Transverse colon (tissue), 4 donors: ENCODE data around the gene EPHA1. TPM values are rescaled to one million over a fixed set of nuclear protein-coding genes. Genes with fewer than 3 reads are reported as not detected.

Experiments used
- DNase-seq: peaks from one replicate; pipeline ENCODE4 v3.0.0-alpha.2; 2019
- H3K27ac ChIP-seq, 4 donors: fragments of 200-600 bp; sonication (generic); 2 replicates each; pipeline ENCODE4 v1.5.1; 2016 to 2018; ENCODE audit warnings: inconsistent platforms in 4 of 4
- H3K27me3 ChIP-seq: fragments of 200-600 bp; sonication (generic); 2 replicates; pipeline ENCODE4 v1.5.1; 2017; ENCODE audit warnings: inconsistent platforms
- H3K36me3 ChIP-seq, 4 donors: fragments of 200-600 bp; sonication (generic); 2 replicates each; pipeline ENCODE4 v1.5.1; 2017 to 2019; ENCODE audit warnings: inconsistent platforms in 4 of 4
- H3K4me1 ChIP-seq, 4 donors: fragments of 200-600 bp; sonication (generic); 2 replicates each; pipeline ENCODE4 v1.5.1; 2017 to 2020; ENCODE audit warnings: inconsistent platforms in 4 of 4
- H3K4me3 ChIP-seq, 4 donors: fragments of 200-600 bp; sonication (generic); 1 replicate in 1 of 4; 2 replicates in 3 of 4; pipeline versions ENCODE4 v1.5.1 to v1.6.1; 2017 to 2019; ENCODE audit warnings: inconsistent platforms in 4 of 4
- H3K9me3 ChIP-seq, 2 donors: fragments of 200-600 bp; sonication (generic); 2 replicates each; pipeline ENCODE4 v1.5.1; 2017 to 2019; ENCODE audit warnings: inconsistent platforms in 2 of 2
- EP300 ChIP-seq: sonication (generic); formaldehyde crosslinking; IDR thresholded peaks from one replicate; pipeline ENCODE4 v1.6.1; 2017; ENCODE audit warnings: antibody characterized with exemption, low read depth
- POLR2A ChIP-seq: fragments of 450-650 bp; IDR thresholded peaks from one replicate; pipeline ENCODE4 v1.6.1; 2016; ENCODE audit warnings: antibody characterized with exemption, mild to moderate bottlenecking, moderate library complexity
- POLR2AphosphoS5 ChIP-seq, 3 donors: sonication (generic); formaldehyde crosslinking; IDR thresholded peaks; one replicate each; pipeline ENCODE4 v1.6.1; 2016; ENCODE audit warnings: antibody characterized with exemption in 3 of 3
- WGBS, 2 donors: methylation state at CpG; one replicate each; pipeline ENCODE4 v1.1.5; 2018; ENCODE audit warnings: low coverage in 1 of 2; 5-methylcytosine and 5-hydroxymethylcytosine counted together
- in situ Hi-C, 4 donors: fragments of 200-750 bp; cut with MboI; loops; one replicate each; pipeline versions ENCODE4 v1.15.0 to v1.15.1; 2017; ENCODE audit warnings: low sequenced_read_pairs in 3 of 4, low pct_ligation_motif_present in 1 of 4, low pct_unique_long_range_greater_than_20kb in 1 of 4
- intact Hi-C: fragments of 100-400 bp; cut with DNase I; formaldehyde crosslinking; loops from one replicate; pipeline ENCODE4 v1.15.1; 2023; ENCODE audit warnings: low total_unique reads
- total RNA-seq, 4 donors: library from RNA; depleted of rRNA; stranded (reverse); fragments of >200 nt; gene quantifications; one replicate each; pipeline ENCODE4 v1.1.0, GENCODE V29; 2016
- TF ChIP-seq, protein P1 (sequence below), 5 experiments: fragments of 200-600 bp in 3 of 5; fragments of 450-650 bp in 2 of 5; sonication (generic) in 3 of 5; IDR thresholded peaks; 1 replicate in 2 of 5; 2 replicates in 3 of 5; pipeline ENCODE4 v1.5.1; 2016 to 2017; ENCODE audit warnings: antibody characterized with exemption in 5 of 5, inconsistent platforms in 3 of 5, mild to moderate bottlenecking in 2 of 5, moderate library complexity in 1 of 5

EPHA1 gene
- total RNA-seq, 4 donors from 2014 or later, result 21.1 to 29.9 (median 24.8) TPM

DNA sequence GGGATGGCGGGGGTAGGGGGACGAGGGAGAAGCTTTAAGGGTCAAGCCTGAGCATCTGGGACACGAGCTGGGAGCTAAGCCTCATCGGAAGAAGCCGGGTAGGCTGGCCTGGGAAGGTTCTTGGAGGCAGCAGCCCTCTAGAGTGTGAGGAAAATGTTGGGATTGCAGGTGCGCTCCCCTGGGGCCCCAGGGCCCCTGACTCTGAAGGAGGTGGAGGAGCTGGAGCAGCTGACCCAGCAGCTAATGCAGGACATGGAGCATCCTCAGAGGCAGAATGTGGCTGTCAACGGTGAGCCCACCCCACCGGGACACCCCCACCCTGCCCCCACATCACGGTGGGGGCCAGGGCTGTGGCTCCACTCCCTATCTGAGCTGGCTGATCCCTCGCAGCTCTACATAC, 20.6 kb downstream of the EPHA1 start:
- intact Hi-C loops, result no loop called here
- in situ Hi-C loops, result no loop called here
- TF ChIP-seq EP300, result no peak

DNA sequence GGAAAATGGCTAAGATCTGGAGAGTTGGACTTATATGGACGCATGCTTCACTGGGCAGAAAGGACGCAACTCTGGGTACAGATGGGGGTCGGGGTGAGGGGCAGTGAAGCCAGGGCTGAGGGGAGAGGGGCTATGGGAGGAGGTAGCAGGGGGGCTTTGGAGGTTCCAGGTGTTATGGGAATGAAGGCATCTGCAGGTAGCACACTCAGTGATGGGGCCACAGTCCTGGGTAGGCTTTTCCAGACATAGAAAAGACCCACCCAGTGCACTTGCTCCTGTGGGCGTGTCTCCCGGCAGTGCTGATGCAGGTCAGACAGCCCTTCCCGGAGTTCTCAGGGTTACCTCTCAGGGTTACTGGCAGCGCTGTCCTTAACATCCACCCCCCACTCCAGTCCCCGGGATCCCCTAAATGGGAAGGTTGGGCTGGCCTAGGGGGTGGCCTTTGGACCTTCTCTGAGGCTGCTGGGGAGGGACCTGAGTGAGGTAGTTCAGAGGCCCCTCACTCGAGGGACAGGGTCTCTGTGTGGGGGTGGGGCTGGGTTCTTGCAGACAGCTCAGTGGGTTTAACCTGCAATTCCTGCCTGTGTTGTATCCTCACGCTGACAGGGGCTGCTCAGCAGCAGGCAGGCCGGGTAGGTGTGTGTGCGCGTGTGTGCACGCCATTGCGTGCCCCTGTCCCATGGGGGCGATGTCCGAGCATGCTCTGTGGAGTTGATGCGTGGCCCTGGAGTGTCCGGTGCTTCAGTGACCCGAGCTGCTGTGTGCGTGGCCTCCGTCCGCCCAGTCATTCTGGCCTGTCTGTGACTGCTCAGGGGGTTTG, 21.3 kb downstream of the EPHA1 start:
- in situ Hi-C loops (no loop called here), intact Hi-C loops (no loop called here)
- H3K36me3 ChIP-seq, result peaks cover 0 to 6% (median 0%) of the 10 kb centered on the region in 4 donors
- no peak for DNase-seq
- no peaks in the 10 kb centered on the region for H3K27me3 ChIP-seq
- peaks cover 25 to 68% (median 50%) of the 10 kb centered on the region in 4 donors for H3K4me1 ChIP-seq
- no peak overlapping the region for H3K4me3 ChIP-seq
- WGBS, 2 donors, result 33 to 85% methylated on average over 2 to 21 of the region's 23 CpGs
- TF ChIP-seq, protein P1, sequence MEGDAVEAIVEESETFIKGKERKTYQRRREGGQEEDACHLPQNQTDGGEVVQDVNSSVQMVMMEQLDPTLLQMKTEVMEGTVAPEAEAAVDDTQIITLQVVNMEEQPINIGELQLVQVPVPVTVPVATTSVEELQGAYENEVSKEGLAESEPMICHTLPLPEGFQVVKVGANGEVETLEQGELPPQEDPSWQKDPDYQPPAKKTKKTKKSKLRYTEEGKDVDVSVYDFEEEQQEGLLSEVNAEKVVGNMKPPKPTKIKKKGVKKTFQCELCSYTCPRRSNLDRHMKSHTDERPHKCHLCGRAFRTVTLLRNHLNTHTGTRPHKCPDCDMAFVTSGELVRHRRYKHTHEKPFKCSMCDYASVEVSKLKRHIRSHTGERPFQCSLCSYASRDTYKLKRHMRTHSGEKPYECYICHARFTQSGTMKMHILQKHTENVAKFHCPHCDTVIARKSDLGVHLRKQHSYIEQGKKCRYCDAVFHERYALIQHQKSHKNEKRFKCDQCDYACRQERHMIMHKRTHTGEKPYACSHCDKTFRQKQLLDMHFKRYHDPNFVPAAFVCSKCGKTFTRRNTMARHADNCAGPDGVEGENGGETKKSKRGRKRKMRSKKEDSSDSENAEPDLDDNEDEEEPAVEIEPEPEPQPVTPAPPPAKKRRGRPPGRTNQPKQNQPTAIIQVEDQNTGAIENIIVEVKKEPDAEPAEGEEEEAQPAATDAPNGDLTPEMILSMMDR (IDR thresholded peaks at IDR 0.05), result no peak
- TF ChIP-seq POLR2A, result no peak
- H3K9me3 ChIP-seq, result no peaks in the 10 kb centered on the region
- H3K27ac ChIP-seq, result peak overlapping the region; percentile 93 to 99 (median 98)

More for the DNA sequence above, 20.6 kb downstream of the EPHA1 start:
- H3K36me3 ChIP-seq, result peaks cover 0 to 6% (median 0%) of the 10 kb centered on the region in 4 donors
- no peaks in the 10 kb centered on the region for H3K27me3 ChIP-seq
- H3K4me3 ChIP-seq, result no peak overlapping the region
- 83% methylated on average over 8 of the region's 10 CpGs; no CpG with 5 or more reads in 1 of the 2 donors for WGBS, 2 donors
- H3K27ac ChIP-seq, result peak overlapping the region; percentile 93 to 99 (median 98)
- H3K4me1 ChIP-seq, result peaks cover 25 to 69% (median 48%) of the 10 kb centered on the region in 4 donors
- no peak for DNase-seq
- H3K9me3 ChIP-seq, result no peaks in the 10 kb centered on the region

DNA sequence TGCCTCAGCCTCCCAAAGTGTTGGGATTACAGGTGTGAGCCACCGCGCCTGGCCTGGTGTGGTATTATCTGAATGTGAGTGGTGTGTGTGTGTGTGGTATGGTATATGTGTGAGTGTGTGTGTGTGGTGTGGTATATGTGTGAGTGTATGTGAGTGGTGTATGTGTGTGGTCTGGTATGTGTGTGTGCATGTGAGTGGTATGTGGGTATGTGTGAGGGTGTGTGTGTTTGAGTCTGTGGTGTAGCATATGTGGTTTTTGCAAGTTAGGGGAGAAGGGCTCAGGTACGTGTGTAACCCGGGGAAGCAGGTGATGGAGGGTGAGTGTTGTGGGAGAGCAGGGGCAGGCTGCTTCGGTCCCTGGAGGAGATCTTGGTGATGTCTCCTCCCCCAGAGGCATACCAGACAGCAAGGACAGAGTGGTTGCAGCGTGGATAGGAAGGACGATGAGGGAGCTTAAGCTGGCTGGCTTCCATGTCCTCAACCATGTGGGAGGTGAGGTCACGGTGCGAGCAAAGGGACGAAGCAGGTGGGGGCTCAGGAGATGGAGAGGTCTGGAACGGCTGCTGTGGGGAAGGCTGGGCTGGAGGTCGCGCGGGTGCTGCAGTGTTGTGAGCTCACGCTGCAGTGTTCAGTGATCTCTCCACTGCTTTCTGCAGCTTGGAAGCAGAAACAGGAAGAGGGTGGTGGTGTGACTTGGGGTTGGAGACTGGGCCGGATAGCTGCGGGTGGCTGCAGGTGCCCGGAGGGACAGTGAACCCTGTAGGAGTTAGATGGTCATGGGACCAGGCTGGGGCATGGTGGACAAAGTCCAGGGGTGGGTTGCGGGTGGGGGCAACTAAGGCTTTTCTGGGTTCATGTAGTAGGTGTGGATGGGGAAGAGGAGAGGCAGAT, 22.5 kb downstream of the EPHA1 start:
- Histone ChIP-seq H3K4me1 (peaks cover 15 to 58% (median 40%) of the 10 kb centered on the region in 4 donors), H3K27me3 (no peaks in the 10 kb centered on the region), H3K4me3 (no peak overlapping the region), H3K36me3 (peaks cover 0 to 6% (median 0%) of the 10 kb centered on the region in 4 donors), H3K9me3 (no peaks in the 10 kb centered on the region), H3K27ac (peak overlapping the region; percentile 93 to 99 (median 98))
- WGBS, 2 donors, result 52 to 61% methylated on average over 5 to 19 of the region's 19 CpGs
- intact Hi-C loops (no loop called here), in situ Hi-C loops (no loop called here)
- no peak for DNase-seq
- TF ChIP-seq, protein P1 (IDR thresholded peaks at IDR 0.05), result no peak
- TF ChIP-seq POLR2A (no peak), EP300 (no peak), POLR2AphosphoS5 (IDR thresholded peaks at IDR 0.05) (no peak)

DNA sequence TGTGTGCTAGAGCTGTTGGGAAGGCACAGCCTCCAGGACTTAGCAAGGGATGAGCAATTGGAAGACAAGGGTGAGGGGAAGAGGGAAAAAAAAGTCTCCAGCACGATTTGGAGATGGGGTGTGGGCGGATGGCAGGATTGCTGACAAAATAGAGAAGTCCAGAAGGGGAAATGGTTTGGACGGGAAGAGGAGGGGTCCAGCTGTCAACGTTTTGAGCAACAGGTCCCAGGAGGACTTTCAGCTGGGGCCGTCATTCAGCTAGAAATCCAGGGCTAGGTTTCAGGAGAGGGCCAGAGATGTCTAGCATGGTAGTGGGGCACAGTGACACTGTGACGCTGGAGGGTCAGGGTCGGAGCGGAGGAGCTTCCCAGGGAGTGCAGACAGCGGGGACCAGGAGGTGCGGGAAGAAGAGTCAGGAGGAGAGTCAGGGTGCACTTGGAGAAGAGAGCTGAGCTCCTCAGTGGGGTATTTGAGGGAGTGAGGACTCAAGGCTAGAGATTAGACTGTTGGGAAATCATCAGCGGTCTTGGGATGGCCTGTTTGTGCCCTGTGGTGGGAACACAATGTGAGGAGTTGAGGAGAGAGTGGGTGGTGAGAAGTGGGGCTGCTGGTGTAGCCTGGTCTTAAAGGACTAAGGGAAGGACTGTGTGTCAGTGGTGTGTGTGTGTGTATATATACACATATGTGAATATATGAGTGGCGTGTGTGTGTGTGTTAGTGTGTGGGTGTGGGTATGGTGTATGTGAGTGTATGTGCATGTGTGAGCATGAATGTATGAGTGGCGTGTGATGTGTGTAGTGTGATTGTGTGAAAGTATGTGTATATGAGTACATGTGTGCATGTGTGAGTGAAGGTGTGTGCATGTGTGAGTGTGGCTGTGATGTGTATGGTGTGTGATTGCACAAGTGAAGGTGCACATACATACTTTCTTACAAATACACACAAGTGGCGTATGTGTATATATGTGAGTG, 23.7 kb downstream of the EPHA1 start:
- H3K27me3 ChIP-seq, result no peaks in the 10 kb centered on the region
- H3K4me3 ChIP-seq, result peak overlapping the region in 2 of 4 donors; percentile 11 to 27
- 70 to 72% methylated on average over 11 to 14 of the region's 14 CpGs for WGBS, 2 donors
- no peak for DNase-seq
- no peak for TF ChIP-seq EP300
- TF ChIP-seq POLR2AphosphoS5 (IDR thresholded peaks at IDR 0.05), result peak in 1 of 3 donors; percentile 21
- TF ChIP-seq, protein P1 (IDR thresholded peaks at IDR 0.05), result no peak
- in situ Hi-C loops (no loop called here), intact Hi-C loops (no loop called here)
- H3K9me3 ChIP-seq, result no peaks in the 10 kb centered on the region
- peaks cover 15 to 52% (median 35%) of the 10 kb centered on the region in 4 donors for H3K4me1 ChIP-seq
- H3K27ac ChIP-seq, result peak overlapping the region; percentile 93 to 99 (median 98)
- peaks cover 0 to 6% (median 0%) of the 10 kb centered on the region in 4 donors for H3K36me3 ChIP-seq
